GM12878 (cell line): ENCODE results near the gene TBC1D5. TPM values are rescaled to one million over a fixed set of nuclear protein-coding genes. Genes with fewer than 3 reads are reported as not detected.

Experiments
- ATAC-seq: fragments of 200-7000 bp; cut with Tn5 transposase; 3 replicates; pipeline ENCODE4 v1.9.1; 2020; ENCODE audit warnings: mild to moderate bottlenecking, moderate library complexity
- BruUV-seq: library from RNA; stranded (reverse); fragments of 400-500 nt; replicated peaks from 2 replicates; lab custom pipeline; 2021; lab: Mats Ljungman, UMichigan
- CTCF ChIA-PET: fragments of 300-600 bp; sonication (Branson Sonifier 250); formaldehyde crosslinking; extraction: SDS; loops from one replicate; lab custom pipeline; 2021; ENCODE audit warnings: inconsistent platforms; lab: Yijun Ruan, JAX
- POLR2A ChIA-PET: fragments of 350-600 bp; formaldehyde crosslinking; extraction: SDS; loops from one replicate; lab custom pipeline; 2021; ENCODE audit warnings: inconsistent platforms; lab: Charles Lee
- RAD21 ChIA-PET: fragments of 300-600 bp; sonication (Branson Sonifier 250); formaldehyde crosslinking; loops from one replicate; lab custom pipeline; 2023; ENCODE audit warnings: antibody characterized with exemption; ENCODE audit not compliant: unreplicated experiment; lab: Charles Lee
- SMC1A ChIA-PET: fragments of 300-600 bp; sonication (Branson Sonifier 250); formaldehyde crosslinking; loops from one replicate; lab custom pipeline; 2023; ENCODE audit not compliant: unreplicated experiment, uncharacterized antibody; lab: Charles Lee
- DNase-seq: peaks from one replicate; pipeline ENCODE4 v3.0.0-alpha.2; 2011; ENCODE audit warnings: low read depth, low spot score
- FAIRE-seq: peaks from 3 replicates; lab custom pipeline; 2011; peaks lifted over from hg19 to GRCh38; lab: Jason Lieb, UNC
- H2AFZ ChIP-seq: 2 replicates; pipeline ENCODE4 v1.6.0; 2011; ENCODE audit warnings: low read depth, low read length, control low read depth; ENCODE audit not compliant: control insufficient read depth
- H3K27ac ChIP-seq: 2 replicates; pipeline ENCODE4 v1.5.1; 2011; ENCODE audit warnings: control low read depth; ENCODE audit not compliant: control insufficient read depth, insufficient read depth
- H3K27me3 ChIP-seq, 2 experiments: replicated peaks in 1 of 2; 2 replicates each; pipeline versions ENCODE4 v1.6.0 to v1.6.1; 2011; ENCODE audit warnings: low read length in 1 of 2; ENCODE audit not compliant: control insufficient read depth in 2 of 2, insufficient read depth in 2 of 2
- H3K36me3 ChIP-seq, 2 experiments: 2 replicates each; pipeline ENCODE4 v1.5.1; 2011; ENCODE audit warnings: low read length in 1 of 2; ENCODE audit not compliant: control insufficient read depth in 2 of 2, insufficient read depth in 2 of 2
- H3K4me1 ChIP-seq: 2 replicates; pipeline ENCODE4 v1.6.1; 2011; ENCODE audit warnings: mild to moderate bottlenecking, low read length, moderate library complexity, mixed read lengths; ENCODE audit not compliant: control insufficient read depth, insufficient read depth
- H3K4me2 ChIP-seq: 2 replicates; pipeline ENCODE4 v1.6.0; 2011; ENCODE audit warnings: control low read depth; ENCODE audit not compliant: control insufficient read depth, insufficient read depth
- H3K4me3 ChIP-seq: fragments of 200-600 bp; sonication (generic); 2 replicates; pipeline ENCODE4 v1.5.1; 2016
- H3K79me2 ChIP-seq: 2 replicates; pipeline ENCODE4 v1.6.0; 2011; ENCODE audit warnings: low read length; ENCODE audit not compliant: control insufficient read depth, insufficient read depth
- H3K9ac ChIP-seq: 2 replicates; pipeline ENCODE4 v1.8.0; 2011; ENCODE audit warnings: low read length, control low read depth, mixed read lengths; ENCODE audit not compliant: control insufficient read depth, insufficient read depth
- H3K9me3 ChIP-seq: replicated peaks from 3 replicates; pipeline ENCODE4 v1.5.1; 2011; ENCODE audit warnings: mild to moderate bottlenecking, low read length; ENCODE audit not compliant: control insufficient read depth, insufficient read depth
- H4K20me1 ChIP-seq: 2 replicates; pipeline ENCODE4 v1.6.0; 2011; ENCODE audit not compliant: control insufficient read depth, insufficient read depth
- BCL11A ChIP-seq: IDR thresholded peaks from 2 replicates; pipeline ENCODE4 v1.6.1; 2011; ENCODE audit warnings: low read depth, low read length
- BHLHE40 ChIP-seq, 2 experiments: fragments of 450-650 bp in 1 of 2; IDR thresholded peaks; 2 replicates each; pipeline ENCODE4 v1.6.1; 2011 to 2017; ENCODE audit warnings: low read depth in 2 of 2, borderline replicate concordance in 1 of 2, improper control_type of control experiment in 1 of 2, low read length in 1 of 2, mild to moderate bottlenecking in 1 of 2
- BMI1 ChIP-seq: fragments of 450-650 bp; IDR thresholded peaks from 2 replicates; pipeline ENCODE4 v1.6.1; 2016; ENCODE audit warnings: mild to moderate bottlenecking, moderate library complexity, borderline replicate concordance
- IKZF1 ChIP-seq: fragments of 450-650 bp; conservative IDR thresholded peaks from 2 replicates; pipeline ENCODE4 v1.6.1; 2017; ENCODE audit warnings: antibody characterized with exemption, mild to moderate bottlenecking
- JUNB ChIP-seq: IDR thresholded peaks from 2 replicates; pipeline ENCODE4 v1.6.1; 2016; ENCODE audit warnings: antibody characterized with exemption, mild to moderate bottlenecking
- MEF2A ChIP-seq: IDR thresholded peaks from 2 replicates; pipeline ENCODE4 v1.6.1; 2011; ENCODE audit warnings: low read depth, mild to moderate bottlenecking, low read length, moderate library complexity; ENCODE audit not compliant: insufficient read depth
- NR2C1 ChIP-seq: fragments of 450-650 bp; IDR thresholded peaks from 2 replicates; pipeline ENCODE4 v1.6.1; 2017; ENCODE audit warnings: antibody characterized with exemption, mild to moderate bottlenecking, moderate library complexity
- NR2F1 ChIP-seq: fragments of 450-650 bp; conservative IDR thresholded peaks from 2 replicates; pipeline ENCODE4 v1.6.1; 2017; ENCODE audit warnings: mild to moderate bottlenecking
- PAX5 ChIP-seq: IDR thresholded peaks from 2 replicates; pipeline ENCODE4 v1.6.1; 2011; ENCODE audit warnings: low read depth, low read length, borderline replicate concordance
- RFX5 ChIP-seq: IDR thresholded peaks from 2 replicates; pipeline ENCODE4 v1.6.1; 2011; ENCODE audit warnings: low read depth, low read length, improper control_type of control experiment
- RUNX3 ChIP-seq: IDR thresholded peaks from 2 replicates; pipeline ENCODE4 v1.6.1; 2012; ENCODE audit warnings: low read length, inconsistent platforms
- TCF12 ChIP-seq: IDR thresholded peaks from 2 replicates; pipeline ENCODE4 v1.6.1; 2011; ENCODE audit warnings: low read depth, mild to moderate bottlenecking, low read length
- ZNF274 ChIP-seq: IDR thresholded peaks from one replicate; pipeline ENCODE4 v1.8.0; 2011; ENCODE audit not compliant: insufficient read length, insufficient read depth
- WGBS: methylation state at CpG from one replicate; pipeline ENCODE4 v1.1.6; 2016; ENCODE audit warnings: low lambda C conversion rate; ENCODE audit not compliant: insufficient replicate concordance, insufficient coverage; ENCODE audit errors: missing lambda C conversion rate; 5-methylcytosine and 5-hydroxymethylcytosine counted together
- in situ Hi-C: fragments of 300-500 bp; cut with MboI; formaldehyde crosslinking; loops from 9 replicates; pipeline ENCODE4 v1.14.3; 2018; ENCODE audit warnings: mixed read lengths
- intact Hi-C: fragments of 100-400 bp; cut with micrococcal nuclease; formaldehyde crosslinking; loops from one replicate; pipeline ENCODE4 v1.14.2; 2022; ENCODE audit not compliant: unreplicated experiment
- polyA plus RNA-seq, 11 experiments: library from polyadenylated mRNA; depleted of rRNA in 4 of 11; unstranded in 6 of 11; stranded (reverse) in 5 of 11; fragments of >200 nt; fragmentation: Nextera tagmentation in 4 of 11; fragmentation: Illumina TruSeq in 1 of 11; extraction: Ambion mirVana in 4 of 11; extraction: Trizol in 1 of 11; gene quantifications; 1 replicate in 1 of 11; 2 replicates in 10 of 11; pipeline versions ENCODE4 v1.2.1 to v1.2.3, GENCODE V29; 2011 to 2016; ENCODE audit warnings: inconsistent platforms in 2 of 11, missing spikeins in 2 of 11, low read depth in 1 of 11
- total RNA-seq, 4 experiments: library from RNA; depleted of rRNA in 3 of 4; stranded (reverse); fragments of >200 nt in 3 of 4; fragmentation: Illumina TruSeq in 1 of 4; extraction: Trizol in 1 of 4; gene quantifications; 2 replicates each; pipeline versions ENCODE4 v1.2.1 to v1.2.3, GENCODE V29; 2013 to 2021

Gene TBC1D5
- total and polyA plus RNA-seq, 10 of the 15 experiments (the other 5 are each of a cell fraction or from before 2014, with no cell fraction given): 5.5 to 61.0 (median 43.8) TPM

- H3K4me1 ChIP-seq: no peaks in the 10 kb centered on the region
- DNase-seq (no peak), FAIRE-seq (no peak), ATAC-seq (no peak)
- H3K4me3 ChIP-seq: no peak overlapping the region
- intact Hi-C loops: no loop called here
- no peaks in the 10 kb centered on the region for H3K27me3 ChIP-seq
- ChIA-PET RAD21 (no interaction called here), CTCF (no interaction called here), SMC1A (interaction anchor here (0.6 to 1.0 kb wide), 2 partner anchors 29 to 104 kb away, joined by 3 to 5 read pairs; no protein-coding TSS in a partner anchor), POLR2A (no interaction called here)
- H3K9me3 ChIP-seq: no peaks in the 10 kb centered on the region; the same call in 1 of the 3 replicates
- H3K79me2 ChIP-seq: no peaks in the 10 kb centered on the region
- no TSS peak for BruUV-seq
- no peaks in the 10 kb centered on the region for H4K20me1 ChIP-seq
- H3K36me3 ChIP-seq: no peaks in the 10 kb centered on the region
- no peak overlapping the region for H3K27ac ChIP-seq
- 52% methylated on average over 5 of the region's 5 CpGs for WGBS
- TF ChIP-seq ZNF274: no peak
- no peak for TF ChIP-seq NR2C1
- no peak overlapping the region for H3K9ac ChIP-seq
- H3K4me2 ChIP-seq: no peak overlapping the region
- H2AFZ ChIP-seq: no peak overlapping the region
- in situ Hi-C loops: no loop called here
Observed at GRCh38 chr3:17137321-17137826, 605.1 kb downstream of the TBC1D5 start.

- DNase-seq: no peak
- SMC1A ChIA-PET: no interaction called here
- TF ChIP-seq RUNX3 (peak; percentile 52; the same call in 1 of the 2 replicates), BHLHE40 (IDR thresholded peaks at IDR 0.05; ENCODE audit: borderline replicate concordance in 1 of 2, low read depth in 2 of 2, low read length in 1 of 2) (peak in 1 of 2 experiments; percentile 67; a peak in 2 of 4 replicates), TCF12 (0 out of 2 replicates have a peak, but pooled peaks have one; percentile 53), PAX5 (peak; percentile 92), BMI1 (no peak), NR2F1 (peak; percentile 58), MEF2A (no peak), IKZF1 (peak; percentile 21; the same call in 1 of the 2 replicates), RFX5 (no peak), JUNB (peak; percentile 60; the same call in 1 of the 2 replicates), BCL11A (peak; percentile 69; the same call in 1 of the 2 replicates)
- TF ChIP-seq, all 136 proteins: peak for 8
- in situ Hi-C loops (no loop called here), intact Hi-C loops (no loop called here)
- no peak for FAIRE-seq
- no peaks in the 10 kb centered on the region for H3K4me1 ChIP-seq
- no peak overlapping the region for H3K9ac ChIP-seq
- H2AFZ ChIP-seq: no peak overlapping the region
- no peak overlapping the region for H3K4me2 ChIP-seq
- ATAC-seq: peak; percentile 35
- H3K79me2 ChIP-seq: no peaks in the 10 kb centered on the region
- no peaks in the 10 kb centered on the region for H4K20me1 ChIP-seq
- no TSS peak for BruUV-seq
- no peaks in the 10 kb centered on the region; the same call in 1 of the 3 replicates for H3K9me3 ChIP-seq
- ChIA-PET RAD21 (no interaction called here), POLR2A (no interaction called here), CTCF (no interaction called here)
- H3K27ac ChIP-seq: no peak overlapping the region
- no peaks in the 10 kb centered on the region for H3K27me3 ChIP-seq
- no peaks in the 10 kb centered on the region for H3K36me3 ChIP-seq
- no peak overlapping the region for H3K4me3 ChIP-seq
- 62% methylated on average over 11 of the region's 11 CpGs for WGBS
Observed at GRCh38 chr3:17136136-17136721, 606.2 kb downstream of the TBC1D5 start.
